NCI-H1092 treated with DMSO at 0.1 percent for 48 hours (cell line): ENCODE data around the gene TBX10.
"Not testable (repeated sequence)": the region's sequence is repeated elsewhere in the genome, so short reads cannot be mapped to it uniquely, and the experiment has no call there.

ENCODE experiments used
- DNase-seq: peaks from one replicate; lab custom pipeline; 2025; lab: John Stamatoyannopoulos, UW

TBX10 gene

GRCh38 chr11:67599149-67599548, 40.4 kb downstream of the TBX10 start:
- DNase-seq = no peak

- not testable (repeated sequence) for DNase-seq
Measured at GRCh38 chr11:67597963-67598362, 41.6 kb downstream of the TBX10 start.

- DNase-seq = not testable (repeated sequence)
Measured at GRCh38 chr11:67597458-67597857, 42.1 kb downstream of the TBX10 start.

GRCh38 chr11:67596753-67597300, 42.7 kb downstream of the TBX10 start:
- no peak for DNase-seq

GRCh38 chr11:67594480-67594879, 45.1 kb downstream of the TBX10 start:
- no peak for DNase-seq

GRCh38 chr11:67593565-67593905, 46.0 kb downstream of the TBX10 start:
- no peak for DNase-seq

GRCh38 chr11:67592880-67593564, 46.5 kb downstream of the TBX10 start:
- no peak for DNase-seq

- not testable (repeated sequence) for DNase-seq
Measured at GRCh38 chr11:67588899-67589415, 50.6 kb downstream of the TBX10 start.

GRCh38 chr11:67588136-67588503, 51.4 kb downstream of the TBX10 start:
- no peak for DNase-seq

- DNase-seq = no peak
Measured at GRCh38 chr11:67586568-67587250, 52.9 kb downstream of the TBX10 start.

GRCh38 chr11:67585911-67586310, 53.7 kb downstream of the TBX10 start:
- no peak for DNase-seq

- DNase-seq = no peak
Measured at GRCh38 chr11:67584881-67585873, 54.4 kb downstream of the TBX10 start.

GRCh38 chr11:67584205-67584880, 55.2 kb downstream of the TBX10 start:
- no peak for DNase-seq

GRCh38 chr11:67583247-67584204, 56.0 kb downstream of the TBX10 start, which contains the start of gene GSTP1:
GSTP1 (plus strand) TSS chr11:67583812; CDS start chr11:67583844, 32 bp downstream.
- DNase-seq = peak; percentile 83

- no peak for DNase-seq
Measured at GRCh38 chr11:67582011-67582410, 57.6 kb downstream of the TBX10 start.

- DNase-seq = no peak
Measured at GRCh38 chr11:67581469-67581868, 58.1 kb downstream of the TBX10 start.
